Osteoblast (primary cell): ENCODE data around the gene ADAM8. TPM values are rescaled to one million over a fixed set of nuclear protein-coding genes. Genes with fewer than 3 reads are reported as not detected.

Source experiments
- DNase-seq: peaks from one replicate; pipeline ENCODE4 v3.0.0; 2011; ENCODE audit warnings: low spot score, mixed read lengths; ENCODE audit not compliant: insufficient read length; ENCODE audit errors: missing footprints
- H2AFZ ChIP-seq: 2 replicates; pipeline ENCODE4 v1.6.0; 2011; ENCODE audit warnings: mild to moderate bottlenecking, low read length
- H3K27ac ChIP-seq: 2 replicates; pipeline ENCODE4 v1.5.1; 2011; ENCODE audit warnings: mild to moderate bottlenecking, low read depth, low read length, moderate library complexity
- H3K27me3 ChIP-seq: 2 replicates; pipeline ENCODE4 v1.6.0; 2012; ENCODE audit warnings: mild to moderate bottlenecking, control low read depth, inconsistent platforms, low read length, moderate library complexity; ENCODE audit not compliant: insufficient read depth
- H3K36me3 ChIP-seq: 2 replicates; pipeline ENCODE4 v1.5.1; 2011; ENCODE audit warnings: mild to moderate bottlenecking, low read length, control low read depth, moderate library complexity; ENCODE audit not compliant: insufficient read depth
- H3K4me1 ChIP-seq: 2 replicates; pipeline ENCODE4 v1.5.1; 2011; ENCODE audit warnings: mild to moderate bottlenecking, low read length, control low read depth, moderate library complexity; ENCODE audit not compliant: insufficient read depth
- H3K4me2 ChIP-seq: 2 replicates; pipeline ENCODE4 v1.6.0; 2011; ENCODE audit warnings: mild to moderate bottlenecking, low read length; ENCODE audit not compliant: insufficient read depth
- H3K4me3 ChIP-seq: fragments of 200-600 bp; sonication (generic); 3 replicates; pipeline ENCODE4 v1.5.1; 2012; ENCODE audit warnings: mild to moderate bottlenecking, low read length, inconsistent platforms; ENCODE audit not compliant: insufficient read depth
- H3K79me2 ChIP-seq: 2 replicates; pipeline ENCODE4 v1.6.0; 2012; ENCODE audit warnings: mild to moderate bottlenecking, low read length, control low read depth, inconsistent platforms; ENCODE audit not compliant: insufficient read depth
- H3K9me3 ChIP-seq: 2 replicates; pipeline ENCODE4 v1.5.1; 2011; ENCODE audit warnings: low read depth, low read length, control low read depth
- H4K20me1 ChIP-seq: 2 replicates; pipeline ENCODE4 v1.6.0; 2012; ENCODE audit warnings: mild to moderate bottlenecking, low read length, control low read depth; ENCODE audit not compliant: insufficient read depth
- CTCF ChIP-seq: IDR thresholded peaks from 2 replicates; pipeline ENCODE4 v1.5.1; 2011; ENCODE audit warnings: mild to moderate bottlenecking, low read depth, low read length, moderate library complexity; ENCODE audit errors: extremely low read depth
- total RNA-seq: library from RNA; depleted of rRNA; stranded (reverse); fragments of >200 nt; gene quantifications from 2 replicates; pipeline ENCODE4 v1.2.3, GENCODE V29; 2012

The ADAM8 gene
- total RNA-seq, 1 donor: 2.2 TPM

- Histone ChIP-seq H3K36me3 (peaks cover 30% of the 10 kb centered on the region), H2AFZ (no peak overlapping the region), H3K27ac (no peak overlapping the region), H3K27me3 (no peaks in the 10 kb centered on the region), H4K20me1 (peaks cover 50% of the 10 kb centered on the region), H3K4me2 (no peak overlapping the region), H3K4me3 (no peak overlapping the region), H3K79me2 (peaks cover 60% of the 10 kb centered on the region), H3K4me1 (peaks cover 9% of the 10 kb centered on the region), H3K9me3 (no peaks in the 10 kb centered on the region)
- no peak for DNase-seq
- no peak for TF ChIP-seq CTCF
Measured at GRCh38 chr10:133303206-133303605, 26.5 kb upstream of the ADAM8 start.

- peaks cover 50% of the 10 kb centered on the region for H3K79me2 ChIP-seq
- H3K36me3 ChIP-seq: peaks cover 40% of the 10 kb centered on the region
- peaks cover 41% of the 10 kb centered on the region for H4K20me1 ChIP-seq
- H3K27me3 ChIP-seq: no peaks in the 10 kb centered on the region
- H3K9me3 ChIP-seq: no peaks in the 10 kb centered on the region
- TF ChIP-seq CTCF: no peak
- H3K4me3 ChIP-seq: no peak overlapping the region
- DNase-seq: no peak
- H3K4me1 ChIP-seq: peaks cover under 1% of the 10 kb centered on the region
- no peak overlapping the region for H3K27ac ChIP-seq
- no peak overlapping the region for H3K4me2 ChIP-seq
- H2AFZ ChIP-seq: no peak overlapping the region
Measured at GRCh38 chr10:133302230-133302629, 25.6 kb upstream of the ADAM8 start.

- H3K4me1 ChIP-seq: no peaks in the 10 kb centered on the region
- H3K36me3 ChIP-seq: peaks cover 56% of the 10 kb centered on the region
- DNase-seq: no peak
- peaks cover 29% of the 10 kb centered on the region for H4K20me1 ChIP-seq
- H3K4me3 ChIP-seq: no peak overlapping the region
- H2AFZ ChIP-seq: no peak overlapping the region
- TF ChIP-seq CTCF: no peak
- no peak overlapping the region for H3K27ac ChIP-seq
- no peaks in the 10 kb centered on the region for H3K27me3 ChIP-seq
- H3K4me2 ChIP-seq: no peak overlapping the region
- H3K79me2 ChIP-seq: peaks cover 28% of the 10 kb centered on the region
- H3K9me3 ChIP-seq: no peaks in the 10 kb centered on the region
Measured at GRCh38 chr10:133299738-133300137, 23.1 kb upstream of the ADAM8 start.

- Histone ChIP-seq H3K4me2 (no peak overlapping the region), H3K36me3 (peaks cover 58% of the 10 kb centered on the region), H3K27me3 (no peaks in the 10 kb centered on the region), H4K20me1 (peaks cover 26% of the 10 kb centered on the region), H3K4me1 (no peaks in the 10 kb centered on the region), H3K79me2 (peaks cover 24% of the 10 kb centered on the region), H3K4me3 (no peak overlapping the region), H3K27ac (no peak overlapping the region), H3K9me3 (no peaks in the 10 kb centered on the region), H2AFZ (no peak overlapping the region)
- DNase-seq: no peak
- no peak for TF ChIP-seq CTCF
Measured at GRCh38 chr10:133299224-133299623, 22.6 kb upstream of the ADAM8 start.
